T-helper 2 cell treated with Interferon-gamma antibody and Interleukin-4, amounts not matched to agents 5 μg/mL and 100 μg/mL, for 36 hours (primary cell): ENCODE data around the gene SNED1.

ENCODE experiments used
- DNase-seq: peaks from one replicate; pipeline ENCODE4 v3.0.0; 2021; ENCODE audit warnings: low spot score
- H3K27ac Mint-ChIP-seq: one replicate; pipeline ENCODE4 v1.8.0; 2021; ENCODE audit warnings: mild to moderate bottlenecking, mixed read lengths
- H3K27me3 Mint-ChIP-seq: one replicate; pipeline ENCODE4 v1.8.0; 2021; ENCODE audit warnings: low read depth, mixed read lengths
- H3K36me3 Mint-ChIP-seq: one replicate; pipeline ENCODE4 v1.8.0; 2021; ENCODE audit warnings: low read depth, mixed read lengths
- H3K4me1 Mint-ChIP-seq: one replicate; pipeline ENCODE4 v1.8.0; 2021; ENCODE audit warnings: low read depth, mixed read lengths
- H3K4me3 Mint-ChIP-seq: one replicate; pipeline ENCODE4 v1.8.0; 2022; ENCODE audit warnings: mild to moderate bottlenecking, moderate library complexity, mixed read lengths
- H3K9me3 Mint-ChIP-seq: one replicate; pipeline ENCODE4 v1.8.0; 2021; ENCODE audit warnings: mixed read lengths

SNED1 gene

DNA sequence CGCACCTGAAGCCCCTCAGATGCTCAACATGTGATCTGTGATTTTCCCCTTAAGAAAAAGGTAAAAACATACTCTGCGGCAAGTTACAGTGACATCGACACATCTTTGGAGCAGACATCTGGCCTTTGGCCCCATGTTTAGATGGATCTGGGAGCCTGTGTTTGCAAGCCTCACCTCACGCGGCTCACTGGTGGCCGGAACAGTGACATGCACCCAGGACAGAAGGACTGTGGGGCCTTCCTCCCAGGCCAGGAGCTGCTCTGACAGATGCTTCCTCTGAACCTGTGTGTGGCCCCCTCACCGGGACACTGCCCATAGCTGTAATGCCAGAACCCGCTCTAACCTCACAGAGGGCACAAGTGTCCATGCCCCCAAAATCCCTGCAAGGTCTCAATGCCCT, 137.8 kb downstream of the SNED1 start:
- H3K27ac Mint-ChIP-seq = no peak overlapping the region
- no peaks in the 10 kb centered on the region for H3K9me3 Mint-ChIP-seq
- peaks cover 12% of the 10 kb centered on the region for H3K36me3 Mint-ChIP-seq
- H3K27me3 Mint-ChIP-seq = no peaks in the 10 kb centered on the region
- DNase-seq = no peak
- H3K4me3 Mint-ChIP-seq = no peak overlapping the region
- no peaks in the 10 kb centered on the region for H3K4me1 Mint-ChIP-seq

DNA sequence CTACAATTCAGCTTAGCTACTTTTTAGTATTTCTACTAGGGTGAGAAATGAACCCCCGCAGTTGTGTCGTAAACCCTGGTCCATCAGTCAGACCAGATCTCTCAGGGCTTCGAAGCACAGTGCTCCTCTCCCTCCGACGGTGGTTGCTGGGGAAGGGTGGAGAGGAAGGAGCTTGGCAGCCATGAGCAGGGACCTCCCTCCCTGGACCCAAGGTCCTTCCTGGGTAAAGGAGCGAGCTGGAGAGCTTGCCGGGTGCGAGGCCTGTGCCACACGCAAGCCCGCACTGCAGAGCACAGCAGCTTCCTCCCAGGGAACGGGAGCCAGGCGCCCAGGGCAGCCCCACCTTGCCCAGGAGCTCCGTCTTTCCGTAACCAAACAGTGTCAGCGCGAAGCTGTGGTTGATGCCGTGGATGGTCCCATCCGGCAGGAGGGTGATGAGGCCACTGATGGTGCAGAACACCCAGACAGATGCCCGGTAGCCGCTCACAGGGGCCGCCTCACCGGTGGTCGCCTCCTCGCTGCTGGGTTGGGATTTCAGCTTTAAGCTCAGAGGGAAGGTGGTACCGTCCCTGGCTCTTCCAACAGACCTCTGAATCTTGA, 138.3 kb downstream of the SNED1 start:
- H3K36me3 Mint-ChIP-seq = peaks cover 12% of the 10 kb centered on the region
- no peak overlapping the region for H3K27ac Mint-ChIP-seq
- DNase-seq = no peak
- no peaks in the 10 kb centered on the region for H3K4me1 Mint-ChIP-seq
- H3K4me3 Mint-ChIP-seq = no peak overlapping the region
- no peaks in the 10 kb centered on the region for H3K27me3 Mint-ChIP-seq
- H3K9me3 Mint-ChIP-seq = no peaks in the 10 kb centered on the region

DNA sequence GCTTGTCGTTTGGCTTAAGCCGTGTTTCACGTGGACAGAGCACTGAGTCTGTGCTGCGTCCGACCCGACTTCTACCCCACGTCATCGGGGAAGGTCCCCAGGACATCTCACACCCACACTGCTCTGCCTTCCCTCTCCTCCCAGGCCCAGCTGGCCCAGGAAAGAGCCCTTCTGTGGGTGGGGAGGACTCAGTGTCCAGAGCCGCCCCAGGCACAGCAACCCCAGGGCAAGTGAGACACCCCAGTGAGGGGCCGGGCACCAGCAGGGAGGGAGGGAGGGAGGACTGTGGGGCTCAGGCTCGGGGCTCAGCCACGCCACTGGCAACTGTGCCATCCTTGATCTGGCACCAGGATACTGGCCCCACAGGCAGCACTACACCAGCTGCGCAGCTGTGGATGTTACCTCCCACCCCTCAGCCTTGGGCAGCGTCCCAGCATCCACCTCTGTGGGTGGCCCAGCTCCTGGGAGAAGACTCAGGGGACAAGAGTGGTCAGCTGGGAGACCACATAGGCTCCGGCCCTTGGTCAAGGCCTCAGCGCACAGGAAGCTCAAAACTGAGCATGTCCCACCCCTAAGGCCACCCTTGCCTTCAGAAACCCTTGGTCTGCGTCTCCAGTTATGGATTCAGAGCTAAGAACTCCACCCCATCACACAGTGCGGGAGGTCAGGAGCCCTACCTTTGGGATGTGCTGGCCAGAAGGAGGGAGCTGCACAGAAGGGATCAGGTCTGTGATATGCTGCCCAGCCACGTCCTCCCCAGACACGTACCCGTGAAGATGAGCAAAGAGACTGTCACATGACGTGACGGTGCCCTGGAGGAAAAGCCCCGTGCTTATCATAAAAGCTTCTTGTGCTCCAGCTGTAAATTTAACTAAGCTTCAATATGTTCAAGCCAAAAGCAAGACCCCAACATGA, 139.1 kb downstream of the SNED1 start:
- H3K9me3 Mint-ChIP-seq = no peaks in the 10 kb centered on the region
- no peak for DNase-seq
- H3K36me3 Mint-ChIP-seq = peaks cover 15% of the 10 kb centered on the region
- H3K4me3 Mint-ChIP-seq = no peak overlapping the region
- no peak overlapping the region for H3K27ac Mint-ChIP-seq
- H3K4me1 Mint-ChIP-seq = no peaks in the 10 kb centered on the region
- no peaks in the 10 kb centered on the region for H3K27me3 Mint-ChIP-seq

DNA sequence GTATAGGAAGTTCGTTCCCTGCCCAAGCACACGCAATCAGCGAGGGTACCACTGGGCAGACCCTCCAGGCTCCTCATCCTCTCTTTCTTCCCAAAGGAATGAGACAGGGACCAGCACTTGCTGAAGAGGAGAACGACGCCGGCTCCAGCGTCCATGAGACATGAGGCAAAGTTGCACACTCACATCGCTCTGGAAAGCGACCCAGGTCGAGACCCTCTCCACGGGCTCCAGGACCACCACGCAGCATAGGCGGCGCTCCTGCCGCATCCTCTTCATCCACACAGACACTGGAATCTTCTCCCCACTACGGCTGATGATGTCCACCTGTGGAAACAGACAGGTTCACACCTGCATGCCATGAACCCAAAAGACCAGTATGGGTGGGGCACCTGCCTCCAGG, 140.1 kb downstream of the SNED1 start:
- Mint-ChIP-seq H3K27ac (no peak overlapping the region), H3K36me3 (peaks cover 7% of the 10 kb centered on the region), H3K4me1 (no peaks in the 10 kb centered on the region), H3K27me3 (no peaks in the 10 kb centered on the region), H3K9me3 (no peaks in the 10 kb centered on the region), H3K4me3 (no peak overlapping the region)
- DNase-seq = no peak

DNA sequence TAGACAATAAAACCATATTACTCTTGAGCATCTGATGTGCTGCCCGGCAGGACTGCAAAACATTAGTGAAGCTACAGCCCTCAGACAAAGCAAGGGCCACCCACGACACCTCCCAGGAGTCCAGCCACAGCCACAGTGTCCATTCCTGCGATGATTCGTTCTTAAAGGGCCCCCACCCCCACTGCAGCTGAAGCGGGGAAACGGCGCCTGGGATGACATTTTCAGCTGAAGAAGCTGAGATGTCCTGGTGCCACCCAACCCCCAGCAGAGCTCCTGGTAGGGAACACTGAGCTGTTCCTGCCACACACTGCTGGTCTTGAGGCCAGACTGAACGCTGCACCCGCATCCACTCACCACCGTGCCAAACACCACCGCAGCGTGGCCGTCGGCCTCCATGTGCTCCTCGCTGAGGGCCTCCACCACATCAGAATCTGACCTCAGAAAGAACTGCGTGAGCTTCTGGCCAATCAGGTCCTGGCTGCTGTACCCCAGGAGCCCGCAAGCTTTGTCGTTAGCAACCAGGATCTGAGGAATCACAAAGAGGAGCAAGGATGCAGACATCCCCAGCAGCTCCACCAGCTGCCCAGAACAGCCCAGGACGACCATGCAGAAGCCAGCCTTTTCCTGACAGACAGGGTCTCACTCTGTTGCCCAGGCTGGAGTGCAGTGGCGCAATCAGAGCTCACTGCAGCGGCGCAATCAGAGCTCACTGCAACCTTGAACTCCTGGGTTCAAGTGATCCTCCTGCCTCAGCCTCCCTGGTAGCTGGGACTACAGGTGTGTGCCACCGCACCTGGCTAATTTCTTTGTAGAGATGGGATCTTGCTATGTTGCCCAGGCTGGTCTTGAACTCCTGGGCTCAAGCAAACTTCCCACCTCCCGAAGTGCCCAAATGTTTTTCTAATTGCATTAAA, 141.4 kb downstream of the SNED1 start:
- H3K4me3 Mint-ChIP-seq = no peak overlapping the region
- H3K27ac Mint-ChIP-seq = no peak overlapping the region
- no peak for DNase-seq
- H3K9me3 Mint-ChIP-seq = no peaks in the 10 kb centered on the region
- H3K27me3 Mint-ChIP-seq = no peaks in the 10 kb centered on the region
- H3K4me1 Mint-ChIP-seq = no peaks in the 10 kb centered on the region
- H3K36me3 Mint-ChIP-seq = peaks cover 7% of the 10 kb centered on the region

DNA sequence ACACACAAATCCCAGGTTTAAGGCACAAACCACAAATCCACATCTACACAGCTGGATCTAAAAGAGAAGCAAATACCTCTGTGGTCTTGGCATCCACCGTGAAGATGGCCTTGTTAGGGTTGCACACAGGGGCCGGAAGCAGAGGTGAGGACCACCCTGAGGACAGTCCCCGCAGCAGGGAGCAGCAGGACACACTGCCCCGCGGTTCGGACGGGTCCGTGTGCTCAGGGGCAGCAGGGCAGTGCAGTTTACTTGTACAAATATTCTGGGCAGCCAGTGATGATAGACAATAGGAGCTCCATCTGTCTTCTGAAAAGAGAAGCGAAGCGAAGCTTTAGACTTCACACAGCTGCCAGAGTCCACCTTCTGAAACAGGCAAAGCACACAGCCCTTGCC, 142.0 kb downstream of the SNED1 start:
- Mint-ChIP-seq H3K27me3 (no peaks in the 10 kb centered on the region), H3K27ac (no peak overlapping the region), H3K4me3 (no peak overlapping the region), H3K36me3 (peaks cover 7% of the 10 kb centered on the region), H3K4me1 (no peaks in the 10 kb centered on the region), H3K9me3 (no peaks in the 10 kb centered on the region)
- no peak for DNase-seq

DNA sequence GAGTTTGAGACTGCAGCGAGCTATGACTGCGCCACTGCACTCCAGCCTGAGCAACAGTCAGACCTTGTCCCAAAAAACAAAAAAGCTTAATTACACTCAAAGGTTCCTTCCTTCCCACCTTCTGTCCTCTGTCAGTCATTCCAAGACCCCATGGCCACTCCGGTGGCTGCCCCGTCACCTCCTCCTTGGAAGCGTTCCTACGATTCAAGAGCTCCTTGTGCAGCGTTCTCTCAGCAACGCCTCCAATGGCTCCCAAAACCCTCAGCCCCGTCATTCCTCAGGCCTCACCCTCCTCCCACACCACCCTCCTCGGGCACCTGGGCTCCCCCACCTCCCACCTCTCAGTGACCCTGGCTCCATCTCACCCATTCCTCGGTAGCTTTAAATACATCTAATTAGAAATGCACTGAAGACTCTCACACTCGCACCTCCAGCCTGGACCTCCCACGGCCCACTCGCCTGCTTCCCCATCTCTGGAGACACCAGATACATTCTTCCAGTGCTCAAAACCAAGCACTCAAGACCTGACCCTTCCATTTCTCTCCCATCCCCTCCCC, 142.9 kb downstream of the SNED1 start:
- Mint-ChIP-seq H3K36me3 (peaks cover 7% of the 10 kb centered on the region), H3K4me1 (peaks cover 2% of the 10 kb centered on the region), H3K27me3 (no peaks in the 10 kb centered on the region), H3K27ac (no peak overlapping the region), H3K4me3 (no peak overlapping the region), H3K9me3 (no peaks in the 10 kb centered on the region)
- no peak for DNase-seq

DNA sequence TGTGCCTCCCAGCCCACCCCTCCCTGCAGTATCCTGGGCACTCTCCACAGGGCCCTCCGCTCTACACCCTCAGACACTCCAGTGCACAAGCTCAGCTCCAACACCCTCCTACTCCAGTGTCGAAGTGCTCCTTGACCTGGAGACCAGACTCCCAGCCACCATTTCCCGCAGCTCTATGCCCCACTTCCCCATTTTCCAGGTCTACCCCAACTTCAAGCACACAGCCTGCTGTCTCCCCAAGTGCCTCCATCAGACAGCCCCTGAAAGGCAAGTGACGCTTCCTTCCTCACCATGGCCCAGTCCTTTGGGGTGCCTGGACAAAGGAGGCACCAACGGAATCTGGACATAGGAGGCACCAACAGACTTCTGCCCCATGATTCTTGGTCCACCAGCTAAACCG, 143.6 kb downstream of the SNED1 start:
- Mint-ChIP-seq H3K4me1 (peaks cover 8% of the 10 kb centered on the region), H3K4me3 (no peak overlapping the region), H3K27me3 (no peaks in the 10 kb centered on the region), H3K27ac (no peak overlapping the region), H3K36me3 (peaks cover 7% of the 10 kb centered on the region), H3K9me3 (no peaks in the 10 kb centered on the region)
- no peak for DNase-seq

DNA sequence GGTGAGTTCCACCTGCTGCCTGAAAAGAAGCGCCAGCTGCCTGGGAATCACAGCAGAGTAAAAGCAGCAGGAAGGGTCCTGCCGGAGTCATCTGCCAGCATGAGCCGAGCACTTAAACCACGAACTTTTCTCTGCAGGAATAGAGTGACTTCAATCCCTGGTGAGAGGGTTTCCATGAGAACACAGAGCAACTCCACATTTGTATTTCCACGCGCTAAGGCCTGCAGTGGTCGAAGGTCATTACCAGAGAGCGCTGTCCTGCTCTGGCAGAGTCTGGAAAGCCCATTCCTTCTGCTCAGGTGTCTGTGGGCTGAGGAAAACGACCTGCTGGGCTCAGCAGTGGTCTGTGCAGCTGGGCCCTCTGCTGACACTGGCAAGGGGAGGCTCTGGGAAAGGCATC, 144.2 kb downstream of the SNED1 start:
- Mint-ChIP-seq H3K36me3 (peaks cover 7% of the 10 kb centered on the region), H3K27ac (no peak overlapping the region), H3K4me3 (no peak overlapping the region), H3K4me1 (peaks cover 8% of the 10 kb centered on the region), H3K27me3 (no peaks in the 10 kb centered on the region), H3K9me3 (no peaks in the 10 kb centered on the region)
- no peak for DNase-seq
